Gastrocnemius medialis (tissue), 4 donors: Measurements from ENCODE around the gene RALGPS2.

Source experiments
- CTCF ChIP-seq, 5 experiments: fragments of 450-650 bp in 3 of 5; fragments of 200-600 bp in 2 of 5; sonication (generic) in 2 of 5; IDR thresholded peaks in 4 of 5; conservative IDR thresholded peaks in 1 of 5; 1 replicate in 4 of 5; 2 replicates in 1 of 5; pipeline ENCODE4 v1.5.1; 2016 to 2019; ENCODE audit warnings: antibody characterized with exemption in 5 of 5, mild to moderate bottlenecking in 3 of 5, moderate library complexity in 3 of 5
- POLR2A ChIP-seq, 2 donors: fragments of 450-650 bp; IDR thresholded peaks; one replicate each; pipeline ENCODE4 v1.6.1; 2017; ENCODE audit warnings: antibody characterized with exemption in 2 of 2, mild to moderate bottlenecking in 2 of 2, moderate library complexity in 2 of 2

- TF ChIP-seq CTCF (IDR thresholded peaks at IDR 0.05 in 4 of 5, conservative IDR thresholded peaks at IDR 0.05 in 1 of 5) = no peak
- no peak for TF ChIP-seq POLR2A (IDR thresholded peaks at IDR 0.05)
Measured at GRCh38 chr1:178798232-178798861, 73.3 kb downstream of the RALGPS2 start.
